Fibroblast of the aortic adventitia (primary cell): ENCODE measurements around the gene PHAX. TPM values are rescaled to one million over a fixed set of nuclear protein-coding genes. Genes with fewer than 3 reads are reported as not detected.
"Not testable (repeated sequence)": the region's sequence is repeated elsewhere in the genome, so short reads cannot be mapped to it uniquely, and the experiment has no call there.

ENCODE experiments used
- DNase-seq: peaks from one replicate; pipeline ENCODE4 v3.0.0-alpha.2; 2010; ENCODE audit warnings: low read depth
- H3K4me3 ChIP-seq: 2 replicates; pipeline ENCODE4 v1.5.1; 2011; ENCODE audit warnings: low read depth, mild to moderate bottlenecking, control low read depth, low read length, moderate library complexity
- total RNA-seq: library from RNA; depleted of rRNA; stranded (reverse); fragments of >200 nt; gene quantifications from 2 replicates; pipeline ENCODE4 v1.2.3, GENCODE V29; 2012; ENCODE audit warnings: low replicate concordance
- TF ChIP-seq, protein P1 (sequence below): IDR thresholded peaks from 2 replicates; pipeline ENCODE4 v1.5.1; 2011; ENCODE audit warnings: mild to moderate bottlenecking, low read length, control low read depth, inconsistent platforms; ENCODE audit not compliant: insufficient read depth

The PHAX gene, protein sequence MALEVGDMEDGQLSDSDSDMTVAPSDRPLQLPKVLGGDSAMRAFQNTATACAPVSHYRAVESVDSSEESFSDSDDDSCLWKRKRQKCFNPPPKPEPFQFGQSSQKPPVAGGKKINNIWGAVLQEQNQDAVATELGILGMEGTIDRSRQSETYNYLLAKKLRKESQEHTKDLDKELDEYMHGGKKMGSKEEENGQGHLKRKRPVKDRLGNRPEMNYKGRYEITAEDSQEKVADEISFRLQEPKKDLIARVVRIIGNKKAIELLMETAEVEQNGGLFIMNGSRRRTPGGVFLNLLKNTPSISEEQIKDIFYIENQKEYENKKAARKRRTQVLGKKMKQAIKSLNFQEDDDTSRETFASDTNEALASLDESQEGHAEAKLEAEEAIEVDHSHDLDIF
- 73.2 and 87.9 TPM in 2 replicates for total RNA-seq

DNA sequence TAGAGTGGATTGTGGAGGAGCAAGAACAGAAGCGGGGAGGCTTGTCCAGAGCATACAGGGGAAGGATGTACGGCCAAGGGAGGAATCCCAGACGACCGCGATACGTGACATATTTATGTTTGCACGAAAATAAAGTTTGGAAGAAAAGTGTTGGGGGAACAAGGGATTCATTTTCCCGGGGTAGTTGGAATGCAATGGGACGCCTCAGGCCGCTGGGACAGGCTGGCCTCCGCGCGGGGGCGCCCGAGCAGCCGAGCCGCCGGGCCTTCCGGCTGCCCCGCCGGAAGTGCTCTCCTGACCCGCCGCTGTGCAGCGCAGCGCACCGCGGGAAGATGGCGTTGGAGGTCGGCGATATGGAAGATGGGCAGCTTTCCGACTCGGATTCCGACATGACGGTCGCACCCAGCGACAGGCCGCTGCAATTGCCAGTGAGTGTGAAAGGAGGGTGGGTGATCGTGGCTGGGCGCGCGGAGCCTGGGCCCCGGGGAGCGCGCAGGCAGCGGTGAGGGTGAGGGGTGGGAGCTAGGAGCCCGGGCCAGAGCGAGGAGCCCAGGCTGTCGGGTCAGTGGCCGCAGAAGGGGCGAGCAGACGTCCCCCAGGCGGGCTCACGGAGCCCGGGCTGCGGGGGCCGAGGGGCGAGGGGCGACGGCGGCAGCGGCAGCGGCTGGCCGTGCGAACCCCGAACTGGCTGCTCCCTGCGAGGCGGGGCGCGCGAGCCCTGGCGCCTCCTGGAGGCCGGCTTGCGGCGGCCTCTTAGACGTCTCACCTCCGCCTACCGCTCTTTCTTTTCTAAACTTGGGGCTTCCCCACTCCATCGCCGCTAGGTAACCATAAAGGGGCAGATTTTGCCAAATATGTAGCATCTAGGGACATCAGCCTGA, at the start of gene PHAX:
PHAX (plus strand) TSS at position 317 of the 881 bp plus-strand sequence; CDS start at position 333, 16 bp downstream.
- DNase-seq = peak; percentile 68
- TF ChIP-seq, protein P1, sequence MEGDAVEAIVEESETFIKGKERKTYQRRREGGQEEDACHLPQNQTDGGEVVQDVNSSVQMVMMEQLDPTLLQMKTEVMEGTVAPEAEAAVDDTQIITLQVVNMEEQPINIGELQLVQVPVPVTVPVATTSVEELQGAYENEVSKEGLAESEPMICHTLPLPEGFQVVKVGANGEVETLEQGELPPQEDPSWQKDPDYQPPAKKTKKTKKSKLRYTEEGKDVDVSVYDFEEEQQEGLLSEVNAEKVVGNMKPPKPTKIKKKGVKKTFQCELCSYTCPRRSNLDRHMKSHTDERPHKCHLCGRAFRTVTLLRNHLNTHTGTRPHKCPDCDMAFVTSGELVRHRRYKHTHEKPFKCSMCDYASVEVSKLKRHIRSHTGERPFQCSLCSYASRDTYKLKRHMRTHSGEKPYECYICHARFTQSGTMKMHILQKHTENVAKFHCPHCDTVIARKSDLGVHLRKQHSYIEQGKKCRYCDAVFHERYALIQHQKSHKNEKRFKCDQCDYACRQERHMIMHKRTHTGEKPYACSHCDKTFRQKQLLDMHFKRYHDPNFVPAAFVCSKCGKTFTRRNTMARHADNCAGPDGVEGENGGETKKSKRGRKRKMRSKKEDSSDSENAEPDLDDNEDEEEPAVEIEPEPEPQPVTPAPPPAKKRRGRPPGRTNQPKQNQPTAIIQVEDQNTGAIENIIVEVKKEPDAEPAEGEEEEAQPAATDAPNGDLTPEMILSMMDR = peak; percentile 64
- peak within 1 kb of the TSS; percentile 96 for H3K4me3 ChIP-seq

DNA sequence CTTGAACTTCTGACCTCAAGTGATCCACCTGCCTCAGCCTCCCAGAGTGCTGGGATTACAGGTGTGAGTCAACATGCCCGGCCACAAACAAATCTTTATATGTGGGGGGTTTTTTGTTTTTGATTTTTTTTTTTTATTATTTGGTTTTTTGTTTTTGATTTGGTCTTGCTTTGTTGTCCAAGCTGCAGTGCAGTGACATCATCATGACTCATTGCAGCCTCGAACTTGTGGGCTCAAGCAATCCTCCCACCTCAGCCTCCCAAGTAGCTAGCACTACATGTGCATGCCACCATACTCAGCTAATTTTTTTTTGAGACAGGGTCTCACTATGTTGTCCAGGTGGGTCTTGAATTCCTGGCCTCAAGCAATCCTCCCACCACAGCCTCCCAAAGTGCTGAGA, 48.1 kb upstream of the PHAX start:
- TF ChIP-seq, protein P1 = no peak
- no peak overlapping the region for H3K4me3 ChIP-seq
- DNase-seq = no peak

DNA sequence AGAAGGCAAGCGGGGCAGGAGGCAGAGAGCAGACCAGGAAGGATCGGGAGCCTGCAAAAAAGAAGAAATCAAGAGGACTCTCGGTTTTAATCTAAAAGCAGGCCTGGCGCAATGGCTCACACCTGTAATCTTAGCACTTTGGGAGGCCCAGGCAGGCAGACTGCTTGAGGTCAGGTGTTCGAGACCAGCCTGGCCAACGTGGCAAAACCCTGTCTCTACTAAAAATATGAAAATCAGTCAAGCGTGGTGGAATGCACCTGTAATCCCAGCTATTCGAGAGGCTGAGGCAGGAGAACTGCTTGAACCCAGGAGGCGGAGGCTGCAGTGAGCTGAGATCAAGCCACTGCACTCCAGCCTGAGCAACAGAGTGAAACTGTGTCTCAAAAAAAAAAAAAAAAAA, 45.6 kb upstream of the PHAX start:
- not testable (repeated sequence) for DNase-seq, H3K4me3 ChIP-seq

DNA sequence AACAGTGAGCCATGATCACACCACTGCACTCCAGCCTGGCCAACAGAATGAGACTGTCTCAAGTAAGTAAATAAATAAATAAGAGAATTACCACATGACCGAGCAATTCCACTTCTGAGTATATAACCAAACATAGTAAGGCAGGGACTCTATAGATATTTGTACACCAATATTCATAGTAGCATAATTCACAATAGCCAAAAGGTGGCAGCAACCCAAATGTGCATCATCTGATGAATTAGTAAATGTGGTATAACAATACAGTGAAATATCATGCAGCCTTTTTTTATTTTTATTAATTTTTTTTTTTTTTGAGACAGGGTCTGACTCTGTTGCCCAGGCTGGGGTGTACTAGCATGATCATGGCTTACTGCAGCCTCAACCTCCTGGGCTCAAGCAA, 38.8 kb upstream of the PHAX start:
- DNase-seq = no peak
- no peak overlapping the region for H3K4me3 ChIP-seq
- TF ChIP-seq, protein P1 = no peak

DNA sequence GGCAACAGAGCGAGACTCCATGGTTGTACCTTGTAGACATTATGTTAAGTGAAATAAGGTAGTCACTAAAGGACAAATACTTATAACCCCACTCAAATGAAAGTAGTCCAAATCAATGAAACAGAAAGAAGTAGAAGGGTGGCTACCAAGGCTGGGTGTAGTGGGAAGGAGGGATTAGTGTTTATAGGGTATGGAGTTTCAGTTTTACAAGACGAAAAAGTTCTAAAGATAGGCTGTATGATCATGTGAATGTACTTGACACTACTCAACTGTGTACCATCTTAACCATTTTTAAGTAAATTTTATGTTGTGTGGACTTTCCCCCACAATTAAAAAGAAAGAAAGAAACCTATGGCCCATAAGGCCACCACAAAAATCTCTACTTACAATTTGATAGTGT, 37.9 kb upstream of the PHAX start:
- TF ChIP-seq, protein P1 = no peak
- DNase-seq = no peak
- H3K4me3 ChIP-seq = no peak overlapping the region

DNA sequence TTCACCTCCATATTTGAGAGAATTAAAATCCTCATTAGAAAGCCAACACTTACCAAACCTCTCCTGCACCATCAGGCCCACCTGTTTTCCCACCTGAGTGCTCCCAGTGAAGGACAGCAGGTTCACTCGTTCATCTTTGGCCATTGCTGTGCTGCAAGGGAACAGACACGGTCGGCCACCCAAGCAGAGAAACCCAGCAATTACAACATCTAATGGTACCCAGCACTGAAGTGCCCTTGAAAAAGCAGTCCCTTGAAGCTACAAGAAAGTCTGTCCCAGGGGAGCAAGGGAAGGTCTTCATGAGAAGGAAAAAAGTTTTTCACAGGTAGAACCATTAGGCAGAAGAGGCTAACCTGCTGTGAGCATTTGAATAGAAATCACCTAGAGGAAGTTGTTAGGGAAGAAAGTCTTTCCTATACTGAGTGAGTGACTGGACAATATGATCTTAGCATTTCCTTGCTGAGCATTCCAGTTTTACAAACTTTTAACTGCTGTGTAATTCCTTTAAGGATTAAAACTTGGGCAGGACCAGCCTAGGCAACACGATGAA, 32.5 kb upstream of the PHAX start:
- TF ChIP-seq, protein P1 = no peak
- DNase-seq = no peak
- H3K4me3 ChIP-seq = no peak overlapping the region

DNA sequence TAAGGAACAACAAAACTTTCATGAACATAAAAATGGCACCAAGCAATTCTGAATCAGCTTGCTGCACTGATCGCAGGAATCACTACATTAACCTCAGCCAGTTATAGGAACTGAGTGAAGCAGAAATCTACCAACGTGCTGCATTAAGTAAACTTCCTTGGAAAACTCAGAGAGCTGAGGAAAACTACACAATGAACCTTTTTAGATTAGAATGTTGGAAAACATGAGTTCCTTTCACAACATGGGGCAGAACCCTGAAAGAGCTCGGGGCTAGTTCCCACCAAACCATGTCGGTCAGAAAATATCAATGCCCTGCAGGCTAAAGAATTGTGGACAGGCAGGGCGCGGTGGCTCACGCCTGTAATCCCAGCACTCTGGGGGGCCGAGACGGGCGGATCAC, 25.1 kb upstream of the PHAX start:
- no peak overlapping the region for H3K4me3 ChIP-seq
- TF ChIP-seq, protein P1 = no peak
- no peak for DNase-seq
